ENCODE results near the gene DFFA. TPM values are rescaled to one million over a fixed set of nuclear protein-coding genes. Genes with fewer than 3 reads are reported as not detected.

DFFA gene
- polyA plus RNA-seq, 3 donors, result 11.0 to 17.8 (median 17.3) TPM

GRCh38 chr1:10473145-10473765 is 926 bp upstream of the DFFA start:
- Mint-ChIP-seq H3K36me3 (peaks cover 10 to 11% of the 10 kb centered on the region in 2 donors), H3K27ac (peak overlapping the region in 1 of 7 donors; percentile 24), H3K4me1 (peaks cover 44% of the 10 kb centered on the region), H3K27me3 (ENCODE audit: low read depth in 3 of 3) (no peaks in the 10 kb centered on the region), H3K4me3 (no peak overlapping the region), H3K9me3 (no peaks in the 10 kb centered on the region)
- Histone ChIP-seq H3K9me3 (replicated peaks in 1 of 2; ENCODE audit: control insufficient read depth in 1 of 2, insufficient read depth in 1 of 2, low read length in 2 of 2) (no peaks in the 10 kb centered on the region), H3K4me1 (ENCODE audit: control insufficient read depth in 1 of 2, insufficient read depth in 2 of 2, low read length in 2 of 2) (peaks cover 40 to 52% of the 10 kb centered on the region in 2 donors), H4K20me1 (ENCODE audit: insufficient read depth, low read length) (peaks cover 5% of the 10 kb centered on the region), H3K9ac (ENCODE audit: insufficient read depth, low read length, poor library complexity, severe bottlenecking) (no peak overlapping the region), H3K4me2 (replicated peaks; ENCODE audit: extremely low read depth, low read length, poor library complexity, severe bottlenecking) (peak overlapping the region; percentile 87), H3K27ac (ENCODE audit: low read depth in 1 of 2, low read length in 2 of 2) (no peak overlapping the region), H3K79me2 (ENCODE audit: insufficient read depth, low read length) (peaks cover 48% of the 10 kb centered on the region), H3K4me3 (replicated peaks in 1 of 3; ENCODE audit: low read depth in 2 of 3, low read length in 3 of 3) (peak overlapping the region in 1 of 3 experiments; percentile 85), H3K27me3 (ENCODE audit: control insufficient read depth in 2 of 2, insufficient read depth in 2 of 2, low read length in 2 of 2) (no peaks in the 10 kb centered on the region), H3K36me3 (replicated peaks in 1 of 2; ENCODE audit: control insufficient read depth in 1 of 2, insufficient read depth in 2 of 2, low read length in 2 of 2) (peaks cover 8 to 11% of the 10 kb centered on the region in 2 donors), H2AFZ (ENCODE audit: insufficient read depth, low read depth, low read length, poor library complexity, severe bottlenecking) (peak overlapping the region; percentile 97)
- no peak for TF ChIP-seq CTCF (IDR thresholded peaks at IDR 0.05)
- no peak for DNase-seq
- WGBS (ENCODE audit: insufficient coverage), result 90% methylated on average over 14 of the region's 23 CpGs
- intact Hi-C loops (cut with micrococcal nuclease), result loop anchor here (2.0 to 10.0 kb wide), 4 partner anchors 41 to 88 kb away; partner anchors contain the start of gene CENPS (in 2 of the 2)

GRCh38 chr1:10471411-10472219 is 714 bp downstream of the DFFA start:
- no peak for DNase-seq
- H3K4me1 Mint-ChIP-seq, result peaks cover 37% of the 10 kb centered on the region

More at GRCh38 chr1:10471411-10472219, 714 bp downstream of the DFFA start:
- Mint-ChIP-seq H3K27ac (peak overlapping the region in 5 of 7 donors; percentile 53 to 92 (median 81)), H3K27me3 (ENCODE audit: low read depth in 3 of 3) (no peaks in the 10 kb centered on the region), H3K9me3 (no peaks in the 10 kb centered on the region), H3K4me3 (peak overlapping the region; percentile 90 to 91), H3K36me3 (peaks cover 24 to 27% of the 10 kb centered on the region in 2 donors)
- Histone ChIP-seq H2AFZ (ENCODE audit: insufficient read depth, low read depth, low read length, poor library complexity, severe bottlenecking) (peak overlapping the region; percentile 97), H3K79me2 (ENCODE audit: insufficient read depth, low read length) (peaks cover 32% of the 10 kb centered on the region), H3K36me3 (replicated peaks in 1 of 2; ENCODE audit: control insufficient read depth in 1 of 2, insufficient read depth in 2 of 2, low read length in 2 of 2) (peaks cover 18 to 26% of the 10 kb centered on the region in 2 donors), H3K4me1 (ENCODE audit: control insufficient read depth in 1 of 2, insufficient read depth in 2 of 2, low read length in 2 of 2) (peaks cover 37 to 48% of the 10 kb centered on the region in 2 donors), H3K9ac (ENCODE audit: insufficient read depth, low read length, poor library complexity, severe bottlenecking) (peak overlapping the region; percentile 74), H3K4me2 (replicated peaks; ENCODE audit: extremely low read depth, low read length, poor library complexity, severe bottlenecking) (peak overlapping the region; percentile 87), H4K20me1 (ENCODE audit: insufficient read depth, low read length) (peaks cover 5% of the 10 kb centered on the region), H3K27me3 (ENCODE audit: control insufficient read depth in 2 of 2, insufficient read depth in 2 of 2, low read length in 2 of 2) (no peaks in the 10 kb centered on the region), H3K4me3 (replicated peaks in 1 of 3; ENCODE audit: low read depth in 2 of 3, low read length in 3 of 3) (peak overlapping the region; percentile 42 to 93 (median 85)), H3K27ac (ENCODE audit: low read depth in 1 of 2, low read length in 2 of 2) (peak overlapping the region in 1 of 2 donors; percentile 65), H3K9me3 (replicated peaks in 1 of 2; ENCODE audit: control insufficient read depth in 1 of 2, insufficient read depth in 1 of 2, low read length in 2 of 2) (no peaks in the 10 kb centered on the region)
- no peak for TF ChIP-seq CTCF (IDR thresholded peaks at IDR 0.05)
- 12% methylated on average over 20 of the region's 23 CpGs for WGBS (ENCODE audit: insufficient coverage)
- intact Hi-C loops (cut with micrococcal nuclease), result loop anchor here (2.0 to 10.0 kb wide), 4 partner anchors 39 to 87 kb away; partner anchors contain the start of gene CENPS (in 2 of the 2)

Data from CD14-positive monocyte (primary cell).